K562 (cell line): ENCODE measurements around the gene GTF3C1. TPM values are rescaled to one million over a fixed set of nuclear protein-coding genes. Genes with fewer than 3 reads are reported as not detected.

Experiments
- ATAC-seq: fragments of 200-7000 bp; cut with Tn5 transposase; 3 replicates; pipeline ENCODE4 v1.9.1; 2020; ENCODE audit warnings: moderate library complexity
- BruUV-seq: library from RNA; stranded (reverse); fragments of 400-500 nt; replicated peaks from 2 replicates; lab custom pipeline; 2021; lab: Mats Ljungman, UMichigan
- CTCF ChIA-PET: fragments of 300-600 bp; formaldehyde crosslinking; extraction: SDS; loops from one replicate; lab custom pipeline; 2021; ENCODE audit warnings: low intra/inter-chr PET ratio; lab: Yijun Ruan, JAX
- POLR2A ChIA-PET: fragments of 300-600, 350-650 bp; sonication (Branson Sonifier 250); formaldehyde crosslinking; extraction: SDS; loops from one replicate; lab custom pipeline; 2021; ENCODE audit warnings: antibody characterized with exemption, inconsistent platforms; lab: Yijun Ruan, JAX
- DNase-seq, 4 experiments: peaks; one replicate each; pipeline versions ENCODE4 v3.0.0 to v3.0.0-alpha.2; 2011 to 2018; ENCODE audit warnings: low spot score in 3 of 4, mixed read lengths in 3 of 4; ENCODE audit errors: extremely low read depth in 1 of 4
- FAIRE-seq: peaks from 2 replicates; lab custom pipeline; 2011; peaks lifted over from hg19 to GRCh38; lab: Jason Lieb, UNC
- H2AFZ ChIP-seq: 2 replicates; pipeline ENCODE4 v1.6.0; 2011; ENCODE audit warnings: low read depth, low read length, control low read depth, inconsistent platforms
- H3K27ac ChIP-seq: fragments of 200-600 bp; 3 replicates; pipeline ENCODE4 v1.8.0; 2011; ENCODE audit warnings: low read depth, mild to moderate bottlenecking, control low read depth, inconsistent platforms, low read length, moderate library complexity, mixed read lengths; ENCODE audit errors: extremely low read depth
- H3K27me3 ChIP-seq, 2 experiments: fragments of 300-600 bp in 1 of 2; 2 replicates in 1 of 2; 3 replicates in 1 of 2; pipeline versions ENCODE4 v1.6.0 to v1.8.0; 2011; ENCODE audit warnings: inconsistent platforms in 2 of 2, low read length in 2 of 2, mild to moderate bottlenecking in 1 of 2, mixed read lengths in 1 of 2, moderate library complexity in 1 of 2; ENCODE audit not compliant: control insufficient read depth in 2 of 2, insufficient read depth in 2 of 2
- H3K36me3 ChIP-seq: fragments of 300-600 bp; 3 replicates; pipeline ENCODE4 v1.8.0; 2011; ENCODE audit warnings: mild to moderate bottlenecking, low read length, inconsistent platforms; ENCODE audit not compliant: control insufficient read depth, insufficient read depth
- H3K4me1 ChIP-seq, 2 experiments: fragments of 200-600 bp in 1 of 2; replicated peaks in 1 of 2; 2 replicates in 1 of 2; 3 replicates in 1 of 2; pipeline versions ENCODE4 v1.5.1 to v1.8.0; 2011; ENCODE audit warnings: inconsistent platforms in 2 of 2, low read length in 2 of 2, mild to moderate bottlenecking in 1 of 2, mixed read lengths in 1 of 2, moderate library complexity in 1 of 2; ENCODE audit not compliant: control insufficient read depth in 2 of 2, insufficient read depth in 2 of 2
- H3K4me2 ChIP-seq: 2 replicates; pipeline ENCODE4 v1.6.1; 2011; ENCODE audit warnings: low read length, control low read depth, inconsistent platforms, mixed read lengths; ENCODE audit not compliant: insufficient read depth
- H3K4me3 ChIP-seq: fragments of 200-600 bp; sonication (generic), shearing (Covaris generic); 2 replicates; pipeline ENCODE4 v1.5.1; 2016; ENCODE audit warnings: control low read depth, inconsistent platforms
- H3K79me2 ChIP-seq: fragments of 200-600 bp; 3 replicates; pipeline ENCODE4 v1.8.0; 2011; ENCODE audit warnings: low read length, inconsistent platforms; ENCODE audit not compliant: control insufficient read depth, insufficient read depth
- H3K9ac ChIP-seq, 2 experiments: 2 replicates each; pipeline versions ENCODE4 v1.6.0 to v1.6.1; 2011; ENCODE audit warnings: low read depth in 2 of 2, low read length in 2 of 2, control low read depth in 1 of 2, inconsistent platforms in 1 of 2, mild to moderate bottlenecking in 1 of 2, mixed read lengths in 1 of 2; ENCODE audit not compliant: insufficient read depth in 1 of 2
- H3K9me1 ChIP-seq: one replicate; pipeline ENCODE4 v1.6.0; 2011; ENCODE audit warnings: inconsistent platforms, mild to moderate bottlenecking, low read length, moderate library complexity; ENCODE audit not compliant: control insufficient read depth, insufficient read depth
- H3K9me3 ChIP-seq: replicated peaks from 2 replicates; pipeline ENCODE4 v1.5.1; 2011; ENCODE audit warnings: low read depth, low read length, inconsistent platforms; ENCODE audit not compliant: control insufficient read depth, insufficient read depth
- H4K20me1 ChIP-seq: replicated peaks from 2 replicates; pipeline ENCODE4 v1.6.1; 2011; ENCODE audit warnings: low read length, inconsistent platforms, mixed read lengths; ENCODE audit not compliant: control insufficient read depth, insufficient read depth
- CBFA2T3 ChIP-seq: fragments of 450-650 bp; IDR thresholded peaks from 2 replicates; pipeline ENCODE4 v1.6.1; 2017
- CEBPG ChIP-seq, 3 experiments: fragments of 200-800 bp in 1 of 3; sonication (Bioruptor generic) in 1 of 3; sonication (generic) in 1 of 3; formaldehyde crosslinking in 1 of 3; IDR thresholded peaks in 2 of 3; conservative IDR thresholded peaks in 1 of 3; 2 replicates each; pipeline versions ENCODE4 v1.6.1 to v1.8.0; 2016 to 2022; ENCODE audit warnings: missing compliant biosample characterization in 2 of 3, missing genetic modification characterization in 2 of 3, mild to moderate bottlenecking in 1 of 3, missing genetic modification reagents in 1 of 3
- HDAC3 ChIP-seq: fragments of 450-650 bp; IDR thresholded peaks from 2 replicates; pipeline ENCODE4 v1.6.1; 2018; ENCODE audit warnings: borderline replicate concordance, mild to moderate bottlenecking, moderate library complexity; ENCODE audit not compliant: partially characterized antibody
- PCBP2 ChIP-seq: fragments of 200-400 bp; formaldehyde crosslinking; IDR thresholded peaks from 2 replicates; pipeline ENCODE4 v1.6.1; 2018; ENCODE audit warnings: low read length, low read depth, mild to moderate bottlenecking, moderate library complexity; ENCODE audit not compliant: poor library complexity, severe bottlenecking
- SETDB1 ChIP-seq: IDR thresholded peaks from one replicate; pipeline ENCODE4 v1.6.1; 2012; ENCODE audit warnings: low read length, control low read depth, inconsistent platforms
- SMARCA5 ChIP-seq: fragments of 450-650 bp; IDR thresholded peaks from 2 replicates; pipeline ENCODE4 v1.6.1; 2016
- ZBTB8A ChIP-seq: fragments of 450-650 bp; IDR thresholded peaks from 2 replicates; pipeline ENCODE4 v1.6.1; 2018; ENCODE audit warnings: mild to moderate bottlenecking, moderate library complexity; ENCODE audit not compliant: partially characterized antibody
- ZNF146 ChIP-seq: IDR thresholded peaks from one replicate; pipeline ENCODE4 v1.6.1; 2018; ENCODE audit warnings: missing compliant biosample characterization; ENCODE audit not compliant: unreplicated experiment
- ZNF583 ChIP-seq: fragments of 250-450 bp; sonication (Bioruptor Pico); IDR thresholded peaks from 2 replicates; pipeline ENCODE4 v1.4.0; 2020
- WGBS: fragments of 100-300 bp; shearing (Covaris generic); methylation state at CpG from one replicate; pipeline ENCODE4 v1.1.6; 2016; ENCODE audit warnings: low coverage, mixed read lengths; ENCODE audit not compliant: insufficient coverage; ENCODE audit errors: missing lambda C conversion rate; 5-methylcytosine and 5-hydroxymethylcytosine counted together
- in situ Hi-C: fragments of 300-500 bp; cut with MboI; formaldehyde crosslinking; loops from 4 replicates; pipeline ENCODE4 v1.15.0; 2018; ENCODE audit warnings: inconsistent platforms, mixed read lengths
- intact Hi-C: fragments of 100-400 bp; cut with micrococcal nuclease; formaldehyde crosslinking; loops from 2 replicates; pipeline ENCODE4 v1.14.2; 2022
- polyA plus RNA-seq, 8 experiments: library from polyadenylated mRNA; depleted of rRNA in 4 of 8; stranded (reverse) in 5 of 8; unstranded in 3 of 8; fragments of >200 nt; fragmentation: Nextera tagmentation in 2 of 8; fragmentation: Illumina TruSeq in 1 of 8; extraction: Ambion mirVana in 2 of 8; extraction: Trizol in 1 of 8; gene quantifications; 2 replicates each; pipeline versions ENCODE4 v1.2.1 to v1.2.3, GENCODE V29; 2011 to 2014; ENCODE audit warnings: inconsistent platforms in 1 of 8, missing spikeins in 1 of 8
- total RNA-seq, 7 experiments: library from RNA; depleted of rRNA in 6 of 7; stranded (reverse); fragments of >200 nt in 6 of 7; fragmentation: Illumina TruSeq in 2 of 7; extraction: Trizol in 2 of 7; gene quantifications; 2 replicates each; pipeline versions ENCODE4 v1.2.1 to v1.2.3, GENCODE V29; 2011 to 2021; ENCODE audit warnings: low replicate concordance in 1 of 7
- TF ChIP-seq, protein P1 (sequence below): sonication (generic); formaldehyde crosslinking; IDR thresholded peaks from 2 replicates; pipeline ENCODE4 v1.8.0; 2022; ENCODE audit warnings: mild to moderate bottlenecking, missing genetic modification reagents
- TF ChIP-seq, protein P2 (sequence below): IDR thresholded peaks from 2 replicates; pipeline ENCODE4 v1.6.1; 2011; ENCODE audit warnings: borderline replicate concordance, low read depth, mild to moderate bottlenecking, moderate library complexity, low read length; ENCODE audit not compliant: insufficient read depth, poor library complexity, severe bottlenecking
- TF ChIP-seq, protein P3 (sequence below): sonication (generic); formaldehyde crosslinking; IDR thresholded peaks from 2 replicates; pipeline ENCODE4 v1.9.0; 2022; ENCODE audit warnings: mild to moderate bottlenecking, missing genetic modification reagents

GTF3C1 gene
- total and polyA plus RNA-seq, 9 of the 15 experiments (the other 6 are each of a cell fraction or from before 2014, with no cell fraction given): 0.72 to 63.6 (median 30.9) TPM

DNA sequence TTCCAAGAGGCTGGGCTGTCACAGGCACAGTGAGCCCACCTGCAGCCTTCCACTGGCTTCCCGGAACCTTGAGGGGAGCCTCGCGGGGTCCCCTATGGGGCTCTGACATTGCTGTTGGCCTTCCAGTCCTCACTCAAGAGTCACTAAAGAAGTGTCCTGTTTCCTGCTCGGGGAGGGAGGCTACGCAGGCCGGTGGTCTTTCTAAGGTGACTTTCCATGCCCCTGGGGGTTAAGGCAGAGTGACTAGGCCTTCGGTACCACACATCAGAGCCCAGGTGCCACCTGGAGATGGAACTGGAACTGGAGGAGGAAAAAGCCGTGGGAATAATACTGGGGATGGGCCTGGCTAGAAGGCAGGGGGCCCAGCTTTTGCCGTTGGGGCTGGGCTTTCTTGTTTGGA is 75.7 kb downstream of the GTF3C1 start (continued):
- TF ChIP-seq, protein P1, sequence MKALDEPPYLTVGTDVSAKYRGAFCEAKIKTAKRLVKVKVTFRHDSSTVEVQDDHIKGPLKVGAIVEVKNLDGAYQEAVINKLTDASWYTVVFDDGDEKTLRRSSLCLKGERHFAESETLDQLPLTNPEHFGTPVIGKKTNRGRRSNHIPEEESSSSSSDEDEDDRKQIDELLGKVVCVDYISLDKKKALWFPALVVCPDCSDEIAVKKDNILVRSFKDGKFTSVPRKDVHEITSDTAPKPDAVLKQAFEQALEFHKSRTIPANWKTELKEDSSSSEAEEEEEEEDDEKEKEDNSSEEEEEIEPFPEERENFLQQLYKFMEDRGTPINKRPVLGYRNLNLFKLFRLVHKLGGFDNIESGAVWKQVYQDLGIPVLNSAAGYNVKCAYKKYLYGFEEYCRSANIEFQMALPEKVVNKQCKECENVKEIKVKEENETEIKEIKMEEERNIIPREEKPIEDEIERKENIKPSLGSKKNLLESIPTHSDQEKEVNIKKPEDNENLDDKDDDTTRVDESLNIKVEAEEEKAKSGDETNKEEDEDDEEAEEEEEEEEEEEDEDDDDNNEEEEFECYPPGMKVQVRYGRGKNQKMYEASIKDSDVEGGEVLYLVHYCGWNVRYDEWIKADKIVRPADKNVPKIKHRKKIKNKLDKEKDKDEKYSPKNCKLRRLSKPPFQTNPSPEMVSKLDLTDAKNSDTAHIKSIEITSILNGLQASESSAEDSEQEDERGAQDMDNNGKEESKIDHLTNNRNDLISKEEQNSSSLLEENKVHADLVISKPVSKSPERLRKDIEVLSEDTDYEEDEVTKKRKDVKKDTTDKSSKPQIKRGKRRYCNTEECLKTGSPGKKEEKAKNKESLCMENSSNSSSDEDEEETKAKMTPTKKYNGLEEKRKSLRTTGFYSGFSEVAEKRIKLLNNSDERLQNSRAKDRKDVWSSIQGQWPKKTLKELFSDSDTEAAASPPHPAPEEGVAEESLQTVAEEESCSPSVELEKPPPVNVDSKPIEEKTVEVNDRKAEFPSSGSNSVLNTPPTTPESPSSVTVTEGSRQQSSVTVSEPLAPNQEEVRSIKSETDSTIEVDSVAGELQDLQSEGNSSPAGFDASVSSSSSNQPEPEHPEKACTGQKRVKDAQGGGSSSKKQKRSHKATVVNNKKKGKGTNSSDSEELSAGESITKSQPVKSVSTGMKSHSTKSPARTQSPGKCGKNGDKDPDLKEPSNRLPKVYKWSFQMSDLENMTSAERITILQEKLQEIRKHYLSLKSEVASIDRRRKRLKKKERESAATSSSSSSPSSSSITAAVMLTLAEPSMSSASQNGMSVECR (CRISPR knock-in tag): no peak
- no peak for TF ChIP-seq ZBTB8A

DNA sequence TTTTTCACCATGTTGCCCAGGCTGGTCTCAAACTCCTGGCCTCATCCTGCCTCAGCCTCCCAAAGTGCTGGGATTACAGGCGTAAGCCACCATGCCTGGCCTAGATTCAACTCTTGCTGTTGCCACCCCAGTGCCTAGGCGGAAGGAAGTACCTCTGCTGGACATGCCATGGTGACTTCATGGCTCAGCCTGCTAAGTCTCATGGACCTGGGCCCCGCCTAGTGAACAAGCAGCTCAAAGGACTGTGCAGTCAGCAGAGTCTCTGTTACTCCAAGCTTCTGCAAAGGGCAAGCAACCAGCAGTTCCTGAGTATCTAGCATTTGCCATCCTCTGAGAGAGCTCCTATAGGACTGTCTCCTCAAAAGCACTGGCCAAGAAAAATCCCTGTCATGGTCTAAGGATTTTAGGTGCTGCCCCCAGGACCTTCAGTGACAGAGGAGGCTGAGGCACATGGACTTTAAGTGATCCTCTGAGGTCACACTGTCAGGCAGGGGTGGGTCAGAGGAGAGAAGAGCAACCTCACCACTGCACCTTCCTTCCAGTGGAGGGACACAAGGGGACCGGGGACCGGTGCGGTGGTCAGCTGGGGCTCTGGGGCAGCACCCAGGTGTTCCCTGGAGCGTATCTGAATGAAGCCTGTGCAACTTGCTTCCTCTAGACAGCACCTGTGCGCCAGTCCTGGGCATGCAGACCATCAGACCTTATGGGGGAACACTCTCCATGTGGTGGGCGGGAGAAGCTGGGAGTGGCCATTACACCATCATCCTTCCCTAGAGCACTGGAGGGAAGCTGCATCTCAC is 76.4 kb downstream of the GTF3C1 start:
- Histone ChIP-seq H3K27ac (no peak overlapping the region), H3K9ac (no peak overlapping the region), H3K4me1 (peaks cover 8 to 27% of the 10 kb centered on the region in 2 experiments; a peak in 4 of 5 replicates), H2AFZ (no peak overlapping the region), H3K9me3 (no peaks in the 10 kb centered on the region), H3K79me2 (no peaks in the 10 kb centered on the region), H3K9me1 (no peaks in the 10 kb centered on the region), H3K4me3 (no peak overlapping the region), H3K36me3 (peaks cover 95% of the 10 kb centered on the region; the same call in 2 of the 3 replicates), H3K27me3 (no peaks in the 10 kb centered on the region), H3K4me2 (no peak overlapping the region), H4K20me1 (0 out of 2 replicates have a peak, but pooled peaks cover 5% of the 10 kb centered on the region)
- DNase-seq (no peak), ATAC-seq (no peak), FAIRE-seq (no peak)
- WGBS: 98% methylated on average over 8 of the region's 9 CpGs
- in situ Hi-C loops: no loop called here
- ChIA-PET CTCF (no interaction called here), POLR2A (no interaction called here)
- no TSS peak for BruUV-seq
- intact Hi-C loops: no loop called here
- TF ChIP-seq, protein P2, sequence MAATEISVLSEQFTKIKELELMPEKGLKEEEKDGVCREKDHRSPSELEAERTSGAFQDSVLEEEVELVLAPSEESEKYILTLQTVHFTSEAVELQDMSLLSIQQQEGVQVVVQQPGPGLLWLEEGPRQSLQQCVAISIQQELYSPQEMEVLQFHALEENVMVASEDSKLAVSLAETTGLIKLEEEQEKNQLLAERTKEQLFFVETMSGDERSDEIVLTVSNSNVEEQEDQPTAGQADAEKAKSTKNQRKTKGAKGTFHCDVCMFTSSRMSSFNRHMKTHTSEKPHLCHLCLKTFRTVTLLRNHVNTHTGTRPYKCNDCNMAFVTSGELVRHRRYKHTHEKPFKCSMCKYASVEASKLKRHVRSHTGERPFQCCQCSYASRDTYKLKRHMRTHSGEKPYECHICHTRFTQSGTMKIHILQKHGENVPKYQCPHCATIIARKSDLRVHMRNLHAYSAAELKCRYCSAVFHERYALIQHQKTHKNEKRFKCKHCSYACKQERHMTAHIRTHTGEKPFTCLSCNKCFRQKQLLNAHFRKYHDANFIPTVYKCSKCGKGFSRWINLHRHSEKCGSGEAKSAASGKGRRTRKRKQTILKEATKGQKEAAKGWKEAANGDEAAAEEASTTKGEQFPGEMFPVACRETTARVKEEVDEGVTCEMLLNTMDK: no peak
- TF ChIP-seq CBFA2T3: no peak
- no peak for TF ChIP-seq HDAC3
- TF ChIP-seq ZNF583 (CRISPR knock-in tag): no peak
- TF ChIP-seq, protein P3, sequence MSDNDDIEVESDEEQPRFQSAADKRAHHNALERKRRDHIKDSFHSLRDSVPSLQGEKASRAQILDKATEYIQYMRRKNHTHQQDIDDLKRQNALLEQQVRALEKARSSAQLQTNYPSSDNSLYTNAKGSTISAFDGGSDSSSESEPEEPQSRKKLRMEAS: no peak
- TF ChIP-seq SMARCA5: no peak
- TF ChIP-seq PCBP2: no peak
- no peak for TF ChIP-seq SETDB1
- no peak for TF ChIP-seq CEBPG (CRISPR knock-in tag; IDR thresholded peaks at IDR 0.05)
- TF ChIP-seq CEBPG (tag; conservative IDR thresholded peaks at IDR 0.05 in 1 of 2, IDR thresholded peaks at IDR 0.05 in 1 of 2): no peak
- TF ChIP-seq ZNF146 (CRISPR knock-in tag): no peak
